GM21529 (cell line): ENCODE data around the gene GGACT.
"Not testable (repeated sequence)": the region's sequence is repeated elsewhere in the genome, so short reads cannot be mapped to it uniquely, and the experiment has no call there.

ENCODE experiments used
- ATAC-seq: cut with Tn5 transposase; IDR thresholded peaks from one replicate; pipeline ENCODE4 v1.9.1; 2021; ENCODE audit not compliant: unreplicated experiment

The GGACT gene

GRCh38 chr13:100588331-100589177 is at the start of gene GGACT:
Gene GGACT, minus strand, starts transcription at chr13:100588789. Its CDS starts 56,198 bp downstream, at chr13:100532591.
- ATAC-seq = peak; percentile 97

GRCh38 chr13:100637796-100638195 is 49.2 kb upstream of the GGACT start:
- no peak for ATAC-seq

GRCh38 chr13:100637380-100637779 is 48.8 kb upstream of the GGACT start:
- no peak for ATAC-seq

GRCh38 chr13:100636441-100636840 is 47.9 kb upstream of the GGACT start:
- ATAC-seq = no peak

- ATAC-seq = no peak
These were observed 47.4 kb upstream of the GGACT start for GRCh38 chr13:100636004-100636403.

DNA sequence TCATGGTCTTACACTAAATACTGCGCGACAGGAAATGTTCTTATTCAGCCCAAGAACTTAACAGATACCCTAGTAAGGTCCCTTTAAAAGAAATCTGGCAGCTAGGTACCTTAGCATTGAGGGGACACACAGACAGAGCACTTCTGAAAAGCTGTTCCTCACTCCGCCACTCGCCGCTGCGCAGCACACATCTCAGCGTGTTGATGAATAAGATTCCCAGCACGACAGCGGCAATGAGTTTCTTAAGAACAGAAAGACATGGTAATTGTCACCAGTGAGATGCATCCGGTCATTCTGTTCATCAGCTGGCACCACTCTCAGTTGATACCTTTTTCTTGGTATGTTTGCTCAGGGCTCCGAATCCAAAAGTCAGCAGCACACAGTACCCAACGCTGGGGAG is 46.1 kb upstream of the GGACT start:
- ATAC-seq = no peak

GRCh38 chr13:100633461-100633860 is 44.9 kb upstream of the GGACT start:
- ATAC-seq = no peak

DNA sequence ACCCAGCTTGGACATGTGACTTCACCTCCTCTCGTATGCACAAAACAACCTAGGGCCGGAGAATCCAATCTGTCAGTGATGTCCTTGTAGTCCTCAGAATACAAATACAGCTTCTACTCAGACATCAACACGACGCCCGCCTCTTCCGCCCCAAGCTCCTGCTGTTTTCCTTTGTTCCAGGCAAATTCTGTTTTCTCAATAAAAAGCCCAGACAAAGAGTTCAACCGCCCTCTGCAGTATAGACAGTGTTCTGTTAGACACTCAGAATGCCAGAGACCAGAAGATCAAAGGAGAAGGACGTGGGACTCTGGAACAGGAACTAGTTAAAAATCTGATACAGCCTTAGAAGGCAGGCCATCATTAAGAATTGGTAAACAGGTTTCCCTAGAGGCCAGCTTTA is 42.0 kb upstream of the GGACT start:
- no peak for ATAC-seq

GRCh38 chr13:100627120-100627519 is 38.5 kb upstream of the GGACT start:
- no peak for ATAC-seq

DNA sequence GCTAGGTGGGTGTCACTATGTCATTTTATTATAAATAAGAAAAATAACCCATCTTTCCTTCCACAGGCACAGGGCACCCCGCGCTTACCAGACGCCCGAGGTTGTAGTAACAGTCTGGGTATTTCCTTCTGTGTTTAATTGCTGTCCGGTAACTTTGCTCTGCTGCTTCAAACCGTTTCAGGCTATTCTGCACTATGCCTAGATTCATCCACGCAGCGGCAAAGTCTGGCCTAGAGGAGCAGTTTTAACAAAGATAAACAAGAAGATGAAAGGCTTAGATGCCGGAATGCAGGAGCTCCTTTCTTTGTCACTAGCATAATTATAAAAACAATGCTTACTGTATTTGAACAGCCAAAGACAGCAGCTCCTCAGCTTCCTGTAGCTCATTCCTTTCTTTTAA is 36.9 kb upstream of the GGACT start:
- no peak for ATAC-seq

DNA sequence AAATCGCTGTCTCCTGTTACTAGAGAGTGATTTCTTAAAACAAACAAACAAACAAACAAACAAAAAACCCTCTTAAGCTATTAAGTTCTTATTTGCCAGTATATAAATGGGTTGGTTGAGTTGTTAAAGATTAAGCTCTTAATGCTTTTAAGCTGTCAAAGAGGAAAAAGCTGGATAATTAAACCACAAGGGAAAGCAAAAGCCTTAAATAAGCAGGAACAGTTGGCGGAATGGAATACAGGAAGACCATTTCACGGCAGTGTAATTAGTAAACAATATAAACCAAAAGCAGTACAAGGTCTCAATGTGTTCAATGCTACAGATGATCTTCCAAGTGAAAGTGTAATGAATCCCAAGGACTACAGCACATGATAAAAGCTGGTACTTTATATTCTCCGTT is 32.2 kb upstream of the GGACT start:
- no peak for ATAC-seq

- ATAC-seq = no peak
These were observed 31.4 kb upstream of the GGACT start for GRCh38 chr13:100619940-100620339.

DNA sequence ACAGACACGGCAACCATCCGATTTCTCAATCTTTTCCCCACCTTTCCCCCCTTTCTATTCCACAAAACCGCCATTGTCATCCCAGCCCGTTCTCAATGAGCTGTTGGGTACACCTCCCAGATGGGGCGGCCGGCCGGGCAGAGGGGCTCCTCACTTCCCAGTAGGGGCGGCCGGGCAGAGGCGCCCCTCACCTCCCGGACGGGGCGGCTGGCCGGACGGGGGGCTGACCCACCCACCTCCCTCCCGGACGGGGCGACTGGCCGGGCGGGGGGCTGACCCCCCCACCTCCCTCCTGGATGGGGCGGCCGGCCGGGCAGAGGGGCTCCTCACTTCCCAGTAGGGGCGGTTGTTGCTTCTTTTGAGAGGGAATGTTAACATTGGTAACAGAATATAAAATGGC is 30.3 kb upstream of the GGACT start:
- not testable (repeated sequence) for ATAC-seq

GRCh38 chr13:100613031-100613430 is 24.4 kb upstream of the GGACT start:
- ATAC-seq = no peak

GRCh38 chr13:100611678-100612492 is 23.3 kb upstream of the GGACT start:
- no peak for ATAC-seq

DNA sequence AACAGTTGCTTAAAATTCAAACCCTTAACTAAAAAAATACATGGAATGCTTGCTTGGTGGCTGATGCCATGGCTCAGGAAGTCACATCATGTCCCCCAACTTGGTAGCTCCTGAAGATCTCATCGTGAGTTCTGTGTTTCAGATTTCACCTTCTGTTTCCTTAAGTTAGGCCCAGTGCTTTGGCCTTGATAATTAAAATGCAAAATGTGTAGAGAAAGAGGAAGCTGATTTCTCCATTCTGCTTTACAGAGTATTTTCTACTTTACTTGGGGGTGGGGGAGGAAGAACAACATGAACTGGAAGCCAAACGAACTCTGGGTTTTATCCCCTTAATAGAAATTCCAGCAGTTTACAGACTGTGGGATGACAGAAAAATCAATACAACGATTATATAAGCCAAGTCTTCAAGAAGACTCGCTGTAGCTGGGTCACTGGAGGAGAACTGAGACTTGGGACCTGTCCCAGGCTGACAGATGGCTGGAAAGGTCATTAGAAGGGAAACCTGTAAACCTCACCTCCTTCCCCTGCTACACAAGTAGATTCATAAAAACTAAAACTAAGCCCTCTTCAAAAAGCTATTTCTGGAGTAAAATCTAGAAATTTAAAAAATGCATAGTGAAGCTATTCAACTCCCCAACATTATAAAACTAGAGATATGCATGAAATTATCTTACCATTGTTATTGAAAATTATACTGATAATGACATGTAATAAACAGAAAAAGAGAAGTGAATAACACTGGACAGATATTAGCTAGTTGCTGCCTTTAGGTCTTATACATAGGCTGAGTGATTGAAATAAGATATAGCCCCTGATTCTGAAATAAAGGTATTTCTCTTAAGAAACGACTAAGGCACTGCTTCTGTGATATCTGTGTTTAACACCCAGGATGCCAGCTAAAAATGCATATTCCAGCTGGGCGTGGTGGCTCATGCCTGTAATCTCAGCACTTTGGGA is 22.1 kb upstream of the GGACT start:
- ATAC-seq = peak; percentile 45

DNA sequence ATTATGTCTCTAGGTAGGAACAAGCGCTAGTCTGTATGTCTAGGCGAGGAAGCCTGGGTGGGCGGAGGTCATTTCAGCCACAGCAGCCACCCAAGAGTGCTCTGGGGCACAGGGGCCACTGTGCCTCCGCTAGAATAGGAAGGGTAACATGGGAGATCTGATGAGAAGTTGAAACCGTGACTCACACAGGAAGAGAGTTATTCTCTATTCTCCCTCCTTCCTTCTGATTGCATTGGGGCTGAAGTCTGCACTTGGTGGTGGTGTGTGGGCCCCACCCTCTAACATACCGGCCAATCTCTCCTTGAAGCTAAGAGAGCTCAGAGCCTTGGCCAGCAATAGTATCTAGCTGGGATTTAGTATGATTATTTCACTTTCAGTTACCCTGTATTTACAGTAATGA is 20.3 kb upstream of the GGACT start:
- peak; percentile 87 for ATAC-seq

DNA sequence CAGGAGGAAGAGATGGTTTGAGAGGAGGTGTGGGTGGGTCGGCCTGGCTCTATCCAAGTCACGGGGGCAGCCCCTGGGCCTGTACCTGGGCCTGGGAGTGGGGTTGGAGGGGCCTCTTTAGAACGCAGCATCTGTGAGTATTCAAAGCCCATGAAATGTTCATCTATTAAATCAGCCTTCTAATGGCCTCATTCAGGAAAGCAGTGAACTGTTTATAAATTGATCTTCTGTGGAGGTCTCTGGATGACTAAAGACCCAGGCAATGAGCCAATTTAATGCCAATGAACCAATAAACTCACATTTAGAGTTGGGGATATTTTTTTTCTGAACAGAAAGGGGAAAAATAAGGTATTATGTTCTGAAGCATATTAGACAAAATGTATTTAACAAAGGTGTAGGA is 19.9 kb upstream of the GGACT start:
- no peak for ATAC-seq

GRCh38 chr13:100604918-100605710 is 16.5 kb upstream of the GGACT start:
- ATAC-seq = no peak

GRCh38 chr13:100602493-100603111 is 14.0 kb upstream of the GGACT start:
- ATAC-seq = no peak
